ENCODE results near the gene ZCCHC7. TPM values are rescaled to one million over a fixed set of nuclear protein-coding genes. Genes with fewer than 3 reads are reported as not detected.
A peak's percentile ranks its signal among the peaks of the same experiment; 100 is the strongest.
"Not testable (repeated sequence)": the region's sequence is repeated elsewhere in the genome, so short reads cannot be mapped to it uniquely, and the experiment has no call there.

The ZCCHC7 gene
- total RNA-seq, 2 experiments from 2014 or later, result 76.4 to 108 TPM

DNA sequence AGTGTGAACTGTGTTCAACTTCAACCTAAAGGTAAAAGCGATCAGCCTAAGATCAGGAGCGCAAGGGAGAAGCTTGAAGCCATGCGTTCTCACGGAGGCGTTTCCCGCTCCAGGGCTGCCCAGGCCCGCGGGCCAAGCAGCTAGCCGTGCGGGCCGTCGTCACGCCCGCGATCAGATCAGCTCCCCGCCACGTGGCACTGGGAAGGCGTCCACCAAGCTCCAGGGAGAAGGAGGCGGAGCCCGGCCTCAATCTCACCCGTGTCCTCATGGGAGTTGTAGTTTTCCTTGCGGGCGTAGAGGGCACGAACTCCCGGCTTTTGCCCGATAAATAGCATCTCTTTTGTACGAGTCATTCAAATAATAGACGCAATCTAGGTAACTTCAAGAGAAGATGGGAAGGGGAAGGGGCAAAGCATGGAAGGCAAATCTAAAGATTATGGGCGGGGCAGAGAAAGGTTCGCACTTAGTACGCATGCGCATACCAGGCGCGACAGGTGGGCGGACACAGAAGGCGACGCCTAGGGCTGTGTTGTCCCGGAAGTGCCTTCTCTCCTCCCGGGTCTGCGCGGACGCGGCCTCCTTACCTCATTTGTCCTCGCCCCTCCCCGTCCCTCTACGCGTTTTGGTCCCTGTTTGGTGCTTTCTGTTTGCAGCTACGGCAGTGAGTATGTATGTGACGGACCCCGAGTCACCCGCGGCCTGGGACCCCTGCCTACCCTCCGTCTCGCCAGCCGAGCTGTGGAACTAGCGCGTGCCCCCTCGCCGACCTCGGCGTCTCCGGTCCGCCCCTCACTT, 40.8 kb upstream of the ZCCHC7 start:
- H2AFZ ChIP-seq (ENCODE audit: low read length), result peak overlapping the region; percentile 37; the same call in 1 of the 2 replicates
- no TSS peak for BruUV-seq (replicated peaks)
- peaks cover 37% of the 10 kb centered on the region for H3K36me3 ChIP-seq (ENCODE audit: insufficient read depth, low read length)
- ChIA-PET POLR2A (interaction anchor here (0.7 to 10.3 kb wide), 22 partner anchors 9 to 287 kb away, joined by 3 to 119 read pairs (median 5); partner anchors contain the start of genes PAX5 and ZCCHC7), CTCF (ENCODE audit: unreplicated experiment) (interaction anchor here (0.6 to 1.6 kb wide), 4 partner anchors 38 to 244 kb away, joined by 3 to 5 read pairs (median 3); no protein-coding TSS in a partner anchor)
- TF ChIP-seq EZH2phosphoT487 (IDR thresholded peaks at IDR 0.05; ENCODE audit: borderline replicate concordance, low read depth, low read length), result no peak
- TF ChIP-seq, protein P1, sequence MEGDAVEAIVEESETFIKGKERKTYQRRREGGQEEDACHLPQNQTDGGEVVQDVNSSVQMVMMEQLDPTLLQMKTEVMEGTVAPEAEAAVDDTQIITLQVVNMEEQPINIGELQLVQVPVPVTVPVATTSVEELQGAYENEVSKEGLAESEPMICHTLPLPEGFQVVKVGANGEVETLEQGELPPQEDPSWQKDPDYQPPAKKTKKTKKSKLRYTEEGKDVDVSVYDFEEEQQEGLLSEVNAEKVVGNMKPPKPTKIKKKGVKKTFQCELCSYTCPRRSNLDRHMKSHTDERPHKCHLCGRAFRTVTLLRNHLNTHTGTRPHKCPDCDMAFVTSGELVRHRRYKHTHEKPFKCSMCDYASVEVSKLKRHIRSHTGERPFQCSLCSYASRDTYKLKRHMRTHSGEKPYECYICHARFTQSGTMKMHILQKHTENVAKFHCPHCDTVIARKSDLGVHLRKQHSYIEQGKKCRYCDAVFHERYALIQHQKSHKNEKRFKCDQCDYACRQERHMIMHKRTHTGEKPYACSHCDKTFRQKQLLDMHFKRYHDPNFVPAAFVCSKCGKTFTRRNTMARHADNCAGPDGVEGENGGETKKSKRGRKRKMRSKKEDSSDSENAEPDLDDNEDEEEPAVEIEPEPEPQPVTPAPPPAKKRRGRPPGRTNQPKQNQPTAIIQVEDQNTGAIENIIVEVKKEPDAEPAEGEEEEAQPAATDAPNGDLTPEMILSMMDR (conservative IDR thresholded peaks at IDR 0.05; ENCODE audit: low read length), result no peak
- peak; percentile 97 for DNase-seq (ENCODE audit: low spot score)
- no peaks in the 10 kb centered on the region for H3K9me2 ChIP-seq (ENCODE audit: insufficient read depth, low read length)
- peaks cover 63% of the 10 kb centered on the region for H3K4me1 ChIP-seq (ENCODE audit: insufficient read depth, low read length, poor library complexity, severe bottlenecking)
- H3K4me2 ChIP-seq (ENCODE audit: low read length), result peak overlapping the region; percentile 84
- H3K27ac ChIP-seq (ENCODE audit: low read depth, low read length, poor library complexity, severe bottlenecking), result peak overlapping the region; percentile 70
- peak overlapping the region; percentile 90 for H3K4me3 ChIP-seq (ENCODE audit: low read depth, low read length, poor library complexity, severe bottlenecking)
- intact Hi-C loops (cut with micrococcal nuclease; ENCODE audit: unreplicated experiment), result loop anchor here (1.0 to 5.0 kb wide), 6 partner anchors 42 to 328 kb away; no protein-coding TSS in a partner anchor
- peaks cover 14% of the 10 kb centered on the region; the same call in 1 of the 2 replicates for H4K20me1 ChIP-seq (ENCODE audit: insufficient read depth, low read length)
- peaks cover 67% of the 10 kb centered on the region for H3K79me2 ChIP-seq (ENCODE audit: insufficient read depth, low read depth, low read length)
- H3K9me3 ChIP-seq (ENCODE audit: low read length), result no peaks in the 10 kb centered on the region

DNA sequence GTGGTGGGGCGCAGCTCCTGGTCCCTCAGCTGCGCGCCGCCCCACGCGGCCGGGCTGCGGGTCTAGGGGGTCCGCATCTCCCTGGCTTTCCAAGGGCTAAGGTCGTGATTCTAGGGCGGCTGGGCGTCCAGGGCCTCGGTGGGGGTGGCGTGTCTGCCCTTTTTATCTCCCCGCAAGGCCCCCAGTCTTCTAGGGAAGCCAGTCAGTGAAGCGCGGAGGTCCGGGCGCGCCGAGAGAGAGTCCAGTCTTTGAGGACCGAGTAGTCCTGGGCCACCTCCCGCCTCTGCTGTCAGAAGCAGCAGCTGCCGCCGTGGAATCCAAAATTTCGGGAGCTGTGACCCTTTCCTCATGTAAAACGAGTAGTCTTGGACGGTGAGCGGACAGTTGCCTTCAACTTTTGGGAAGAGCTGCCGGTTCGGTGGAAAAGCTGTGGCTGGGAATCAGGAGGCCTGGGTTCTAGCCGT, 40.2 kb upstream of the ZCCHC7 start:
- H3K9me2 ChIP-seq (ENCODE audit: insufficient read depth, low read length); DNase-seq (ENCODE audit: low spot score); H2AFZ ChIP-seq (ENCODE audit: low read length); H3K9me3 ChIP-seq (ENCODE audit: low read length); BruUV-seq (replicated peaks): not testable (repeated sequence)
- Histone ChIP-seq H3K4me3 (ENCODE audit: low read depth, low read length, poor library complexity, severe bottlenecking) (peak overlapping the region; percentile 90), H3K4me2 (ENCODE audit: low read length) (peak overlapping the region; percentile 84), H4K20me1 (ENCODE audit: insufficient read depth, low read length) (peaks cover 21% of the 10 kb centered on the region; the same call in 1 of the 2 replicates), H3K27ac (ENCODE audit: low read depth, low read length, poor library complexity, severe bottlenecking) (peak overlapping the region; percentile 70), H3K79me2 (ENCODE audit: insufficient read depth, low read depth, low read length) (peaks cover 73% of the 10 kb centered on the region), H3K36me3 (ENCODE audit: insufficient read depth, low read length) (peaks cover 43% of the 10 kb centered on the region), H3K4me1 (ENCODE audit: insufficient read depth, low read length, poor library complexity, severe bottlenecking) (peaks cover 66% of the 10 kb centered on the region)
- ChIA-PET CTCF (ENCODE audit: unreplicated experiment) (interaction anchor here (1.0 to 1.6 kb wide), 3 partner anchors 39 to 244 kb away, joined by 3 to 5 read pairs (median 3); no protein-coding TSS in a partner anchor), POLR2A (interaction anchor here (0.6 to 10.3 kb wide), 23 partner anchors 9 to 326 kb away, joined by 3 to 119 read pairs (median 5); partner anchors contain the start of genes PAX5 and ZCCHC7)
- intact Hi-C loops (cut with micrococcal nuclease; ENCODE audit: unreplicated experiment), result loop anchor here (2.0 to 5.0 kb wide), 4 partner anchors 62 to 327 kb away; no protein-coding TSS in a partner anchor

DNA sequence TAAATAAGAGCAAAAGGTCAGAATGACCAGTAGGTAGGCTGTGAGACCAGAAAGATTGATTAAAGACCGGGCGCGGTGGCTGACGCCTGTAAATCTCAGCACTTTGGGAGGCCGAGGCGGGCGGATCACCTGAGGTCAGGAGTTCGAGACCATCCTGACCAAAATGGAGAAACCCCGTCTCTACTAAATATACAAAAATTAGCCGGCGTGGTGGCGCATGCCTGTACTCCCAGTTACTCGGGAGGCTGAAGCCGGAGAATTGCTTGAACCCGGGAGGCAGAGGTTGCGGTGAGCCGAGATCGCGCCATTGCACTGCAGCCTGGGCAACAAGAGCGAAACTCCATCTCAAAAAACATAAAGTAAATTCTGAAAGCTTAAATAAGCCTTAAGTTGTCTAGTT, 38.9 kb upstream of the ZCCHC7 start:
- not testable (repeated sequence) for BruUV-seq (replicated peaks); H2AFZ ChIP-seq (ENCODE audit: low read length); H3K9me3 ChIP-seq (ENCODE audit: low read length); H3K9me2 ChIP-seq (ENCODE audit: insufficient read depth, low read length); DNase-seq (ENCODE audit: low spot score)
- Histone ChIP-seq H3K27ac (ENCODE audit: low read depth, low read length, poor library complexity, severe bottlenecking) (peak overlapping the region; percentile 70), H3K4me1 (ENCODE audit: insufficient read depth, low read length, poor library complexity, severe bottlenecking) (peaks cover 66% of the 10 kb centered on the region), H3K4me2 (ENCODE audit: low read length) (peak overlapping the region; percentile 84), H3K36me3 (ENCODE audit: insufficient read depth, low read length) (peaks cover 56% of the 10 kb centered on the region), H4K20me1 (ENCODE audit: insufficient read depth, low read length) (peaks cover 34% of the 10 kb centered on the region), H3K79me2 (ENCODE audit: insufficient read depth, low read depth, low read length) (peaks cover 86% of the 10 kb centered on the region), H3K4me3 (ENCODE audit: low read depth, low read length, poor library complexity, severe bottlenecking) (peak overlapping the region; percentile 90)
- ChIA-PET POLR2A (interaction anchor here (0.9 to 10.3 kb wide), 16 partner anchors 12 to 326 kb away, joined by 3 to 119 read pairs (median 3); partner anchors contain the start of genes PAX5 and ZCCHC7), CTCF (ENCODE audit: unreplicated experiment) (interaction anchor here (0.6 to 1.2 kb wide), 2 partner anchors 44 to 54 kb away, joined by 5 to 16 read pairs; no protein-coding TSS in a partner anchor)
- intact Hi-C loops (cut with micrococcal nuclease; ENCODE audit: unreplicated experiment), result loop anchor here (2.0 to 5.0 kb wide), 4 partner anchors 61 to 326 kb away; no protein-coding TSS in a partner anchor

Data from OCI-LY7 (cell line).